Stimulated activated naive CD8-positive, alpha-beta T cell treated with anti-CD3 and anti-CD28 coated beads, Interleukin-15, amount 100 ng/mL, for 72 hours (primary cell): ENCODE measurements around the gene DTHD1.

ENCODE experiments used
- ATAC-seq: fragments of 150-1000 bp; cut with Tn5 transposase; 2 replicates; pipeline ENCODE4 v1.10.0; 2021; ENCODE audit warnings: mild to moderate bottlenecking, moderate library complexity
- DNase-seq, 2 donors: peaks; one replicate each; pipeline ENCODE4 v3.0.0; 2021 to 2022
- H3K27ac Mint-ChIP-seq, 2 donors: one replicate each; pipeline ENCODE4 v1.8.0; 2022; ENCODE audit warnings: mild to moderate bottlenecking in 2 of 2, mixed read lengths in 2 of 2, moderate library complexity in 2 of 2
- H3K27me3 Mint-ChIP-seq: one replicate; pipeline ENCODE4 v1.8.0; 2022; ENCODE audit warnings: mixed read lengths
- H3K4me1 Mint-ChIP-seq: one replicate; pipeline ENCODE4 v1.8.0; 2022; ENCODE audit warnings: mild to moderate bottlenecking, mixed read lengths
- H3K4me3 Mint-ChIP-seq, 2 donors: one replicate each; pipeline ENCODE4 v1.8.0; 2022; ENCODE audit warnings: mild to moderate bottlenecking in 2 of 2, mixed read lengths in 2 of 2, moderate library complexity in 1 of 2
- H3K9me3 Mint-ChIP-seq, 2 donors: one replicate each; pipeline ENCODE4 v1.8.0; 2022; ENCODE audit warnings: mixed read lengths in 2 of 2

Gene DTHD1

DNA sequence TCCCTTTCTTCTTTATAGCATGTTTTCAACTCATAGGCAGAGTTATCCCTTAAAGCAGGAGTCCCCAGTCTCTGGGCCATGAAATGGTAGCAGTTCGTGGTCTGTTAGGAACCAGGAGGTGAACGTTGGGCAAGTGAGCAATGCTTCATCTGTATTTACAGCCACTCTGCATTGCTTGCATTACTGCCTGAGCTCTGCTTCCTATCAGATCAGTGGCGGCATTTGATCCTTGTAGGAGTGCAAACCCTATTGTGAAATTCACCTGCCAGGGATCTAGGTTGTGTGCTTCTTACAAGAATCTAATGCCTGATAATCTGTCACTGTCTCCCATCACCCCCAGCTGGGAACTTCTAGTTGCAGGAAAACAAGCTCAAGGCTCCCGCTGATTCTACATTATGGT, 39.8 kb downstream of the DTHD1 start:
- ATAC-seq (no peak), DNase-seq (no peak)
- Mint-ChIP-seq H3K27ac (peak overlapping the region; percentile 63 to 86), H3K4me1 (peaks cover 81% of the 10 kb centered on the region), H3K27me3 (no peaks in the 10 kb centered on the region), H3K4me3 (peak overlapping the region; percentile 6 to 58), H3K9me3 (no peaks in the 10 kb centered on the region)

DNA sequence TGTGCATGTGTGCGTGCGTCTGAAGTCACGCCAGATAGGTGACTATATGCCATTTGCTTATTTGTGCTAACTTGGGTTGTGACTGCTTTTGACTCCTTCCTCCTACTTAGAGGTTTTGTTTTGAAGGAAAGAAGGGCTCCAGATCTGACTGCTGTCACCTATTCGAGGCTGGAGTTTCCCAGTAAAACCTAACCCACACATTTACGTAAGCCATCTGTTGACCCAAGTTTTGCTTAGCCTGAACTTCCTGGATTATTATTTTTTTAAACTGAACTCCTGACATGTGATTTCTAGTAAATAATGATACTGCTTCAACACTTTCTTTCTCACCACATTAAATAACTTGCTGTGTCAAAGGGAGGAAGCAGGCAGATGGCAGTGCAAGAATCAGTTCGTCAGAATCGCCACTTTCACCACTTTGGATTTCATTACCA, 41.5 kb downstream of the DTHD1 start:
- Mint-ChIP-seq H3K27me3 (no peaks in the 10 kb centered on the region), H3K4me3 (peak overlapping the region; percentile 9 to 58), H3K9me3 (no peaks in the 10 kb centered on the region), H3K4me1 (peaks cover 86% of the 10 kb centered on the region), H3K27ac (peak overlapping the region; percentile 88 to 96)
- peak; percentile 89 for ATAC-seq
- peak; percentile 61 to 68 for DNase-seq

DNA sequence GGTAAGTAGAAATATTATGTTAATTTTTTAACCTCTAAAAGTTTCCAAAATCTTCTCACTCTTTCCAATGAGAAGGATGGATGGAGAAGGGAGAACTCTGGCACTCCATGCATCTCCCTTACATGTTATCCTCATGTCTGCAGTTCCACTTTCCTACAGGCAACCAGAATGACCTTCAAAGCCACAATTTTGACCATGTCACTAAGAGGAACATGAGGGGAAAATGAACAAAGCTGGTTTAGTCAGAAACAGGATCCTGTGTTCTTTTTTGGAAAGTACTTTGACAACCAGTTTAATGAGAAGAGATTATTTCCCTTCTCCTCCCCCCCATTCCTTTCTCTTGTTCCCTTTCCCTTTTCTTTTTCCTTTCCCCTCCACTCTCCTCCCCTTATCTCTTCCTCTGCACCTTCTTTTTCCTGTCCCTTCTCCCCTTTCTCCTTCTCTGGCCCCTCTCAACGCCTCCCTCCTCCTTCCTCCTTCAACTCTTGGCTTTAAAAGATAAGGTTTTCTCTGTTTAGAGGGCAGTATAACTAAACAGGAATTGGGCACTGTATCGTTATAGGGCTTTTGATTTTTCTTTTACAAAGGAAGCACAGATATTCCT, 42.5 kb downstream of the DTHD1 start:
- no peaks in the 10 kb centered on the region for H3K27me3 Mint-ChIP-seq
- H3K4me3 Mint-ChIP-seq, result peak overlapping the region; percentile 58 to 67
- ATAC-seq (no peak), DNase-seq (no peak)
- peaks cover 83% of the 10 kb centered on the region for H3K4me1 Mint-ChIP-seq
- no peaks in the 10 kb centered on the region for H3K9me3 Mint-ChIP-seq
- H3K27ac Mint-ChIP-seq, result peak overlapping the region; percentile 88 to 96

DNA sequence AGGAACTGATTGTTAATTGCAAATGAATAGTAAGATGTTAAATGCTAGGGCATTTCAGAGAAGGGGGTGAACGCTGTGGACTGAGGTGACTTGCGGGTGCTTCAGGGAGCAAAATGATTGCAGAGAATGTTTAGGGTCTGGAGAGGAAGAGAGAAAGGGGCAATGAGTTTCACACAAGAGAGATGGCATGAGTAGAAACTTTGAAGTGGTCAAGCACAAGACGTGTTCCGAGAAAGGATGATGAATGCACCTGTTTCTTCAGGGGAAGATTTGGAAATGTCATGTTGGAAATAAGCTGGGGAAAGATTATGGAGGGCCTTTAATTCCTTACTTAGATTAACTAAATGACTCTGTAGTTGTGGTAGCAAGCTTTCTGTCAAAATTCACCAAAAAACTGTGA, 43.4 kb downstream of the DTHD1 start:
- H3K27ac Mint-ChIP-seq, result peak overlapping the region; percentile 28 to 82
- DNase-seq (no peak), ATAC-seq (no peak)
- H3K9me3 Mint-ChIP-seq, result no peaks in the 10 kb centered on the region
- H3K27me3 Mint-ChIP-seq, result no peaks in the 10 kb centered on the region
- peak overlapping the region; percentile 40 to 66 for H3K4me3 Mint-ChIP-seq
- peaks cover 74% of the 10 kb centered on the region for H3K4me1 Mint-ChIP-seq

DNA sequence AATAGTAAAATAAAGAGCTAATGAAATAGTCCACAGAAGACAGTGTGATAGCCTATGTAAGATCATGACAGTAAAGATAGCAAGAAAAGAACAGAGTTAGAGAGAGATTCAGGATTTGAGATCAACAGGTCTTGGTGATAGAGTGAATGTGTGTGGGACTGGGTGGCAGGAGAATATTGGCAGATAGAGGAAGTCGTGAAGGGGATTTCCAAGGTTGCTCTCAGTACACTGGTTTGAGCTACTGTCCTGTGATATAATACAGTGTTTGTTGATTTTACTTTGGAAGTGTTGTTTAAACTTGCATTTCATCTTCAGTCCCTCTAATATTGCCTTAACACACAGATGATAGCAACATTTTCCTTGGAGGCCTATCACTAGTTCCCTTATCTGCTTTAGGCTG, 44.1 kb downstream of the DTHD1 start:
- H3K9me3 Mint-ChIP-seq, result no peaks in the 10 kb centered on the region
- no peaks in the 10 kb centered on the region for H3K27me3 Mint-ChIP-seq
- no peak for DNase-seq
- peak; percentile 62 for ATAC-seq
- H3K4me3 Mint-ChIP-seq, result peak overlapping the region; percentile 19 to 66
- peak overlapping the region; percentile 28 to 88 for H3K27ac Mint-ChIP-seq
- peaks cover 67% of the 10 kb centered on the region for H3K4me1 Mint-ChIP-seq

DNA sequence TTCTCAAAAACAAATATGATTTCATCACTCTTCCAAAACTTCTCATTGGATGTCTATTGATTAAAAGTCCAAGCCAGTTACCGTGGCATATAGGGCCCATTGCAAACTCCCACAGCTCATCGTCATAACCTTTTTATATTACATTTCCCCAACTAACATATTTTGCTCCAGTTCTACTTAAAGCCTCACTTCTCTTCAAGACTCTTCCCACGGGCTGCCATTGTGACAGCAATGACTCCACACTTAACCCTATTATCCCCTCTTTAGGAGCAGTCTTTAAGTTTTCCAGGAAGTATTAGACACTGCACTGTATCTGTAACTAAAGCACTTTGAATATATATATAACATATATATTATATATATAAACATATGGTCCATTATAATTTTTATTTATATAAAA, 44.5 kb downstream of the DTHD1 start:
- H3K27ac Mint-ChIP-seq, result peak overlapping the region; percentile 28 to 88
- H3K9me3 Mint-ChIP-seq, result no peaks in the 10 kb centered on the region
- ATAC-seq (no peak), DNase-seq (no peak)
- H3K4me3 Mint-ChIP-seq, result peak overlapping the region; percentile 19 to 66
- H3K4me1 Mint-ChIP-seq, result peaks cover 63% of the 10 kb centered on the region
- no peaks in the 10 kb centered on the region for H3K27me3 Mint-ChIP-seq

DNA sequence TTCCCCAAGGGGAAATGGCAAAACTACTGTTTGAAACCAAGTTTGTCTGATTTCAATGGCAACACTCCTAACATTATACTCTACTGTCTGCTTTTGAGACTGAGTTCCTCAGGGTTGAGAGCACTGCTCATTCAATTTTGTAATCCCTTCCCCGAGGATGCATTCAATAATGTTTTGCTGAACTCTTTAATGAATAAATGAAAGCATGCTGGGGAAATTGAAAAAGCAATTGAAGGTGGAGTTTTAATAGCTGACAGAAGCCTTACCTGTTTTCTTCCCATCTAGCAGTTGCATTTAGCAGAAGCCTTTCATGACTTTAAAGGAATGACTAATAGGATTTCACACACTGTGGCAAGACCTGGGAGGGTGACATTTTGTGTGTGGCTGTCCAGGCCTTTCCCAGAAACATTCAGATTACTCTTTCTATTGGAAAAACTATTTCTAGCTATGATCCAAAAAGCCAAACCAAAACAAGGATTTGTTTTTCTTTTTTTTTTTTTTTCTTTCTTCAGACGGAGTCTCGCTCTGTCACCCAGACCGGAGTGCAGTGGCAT, 45.1 kb downstream of the DTHD1 start:
- H3K9me3 Mint-ChIP-seq, result no peaks in the 10 kb centered on the region
- ATAC-seq, result no peak
- H3K4me3 Mint-ChIP-seq, result no peak overlapping the region
- H3K4me1 Mint-ChIP-seq, result peaks cover 56% of the 10 kb centered on the region
- no peaks in the 10 kb centered on the region for H3K27me3 Mint-ChIP-seq
- DNase-seq, result no peak
- peak overlapping the region; percentile 72 to 78 for H3K27ac Mint-ChIP-seq

DNA sequence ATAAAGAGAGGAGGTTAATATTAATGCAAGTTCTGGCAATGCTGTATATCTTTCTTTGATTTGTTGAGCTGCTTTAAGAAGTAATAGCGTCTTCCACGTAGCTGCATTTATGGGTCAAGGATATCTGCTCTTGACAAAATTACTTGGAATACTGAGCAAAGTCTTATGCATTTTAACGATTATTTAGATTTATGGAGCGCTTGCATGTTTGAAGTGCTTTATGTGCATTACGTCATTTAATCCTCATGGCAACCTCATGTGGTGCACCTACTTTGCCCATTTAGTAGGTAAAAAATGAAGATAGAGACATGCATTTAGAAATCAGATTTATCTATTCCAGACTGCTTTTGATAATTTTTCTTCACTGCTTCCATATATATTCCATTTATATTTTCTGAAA, 46.0 kb downstream of the DTHD1 start:
- ATAC-seq (no peak), DNase-seq (no peak)
- H3K4me3 Mint-ChIP-seq, result no peak overlapping the region
- peaks cover 51% of the 10 kb centered on the region for H3K4me1 Mint-ChIP-seq
- H3K9me3 Mint-ChIP-seq, result no peaks in the 10 kb centered on the region
- H3K27me3 Mint-ChIP-seq, result no peaks in the 10 kb centered on the region
- H3K27ac Mint-ChIP-seq, result no peak overlapping the region

DNA sequence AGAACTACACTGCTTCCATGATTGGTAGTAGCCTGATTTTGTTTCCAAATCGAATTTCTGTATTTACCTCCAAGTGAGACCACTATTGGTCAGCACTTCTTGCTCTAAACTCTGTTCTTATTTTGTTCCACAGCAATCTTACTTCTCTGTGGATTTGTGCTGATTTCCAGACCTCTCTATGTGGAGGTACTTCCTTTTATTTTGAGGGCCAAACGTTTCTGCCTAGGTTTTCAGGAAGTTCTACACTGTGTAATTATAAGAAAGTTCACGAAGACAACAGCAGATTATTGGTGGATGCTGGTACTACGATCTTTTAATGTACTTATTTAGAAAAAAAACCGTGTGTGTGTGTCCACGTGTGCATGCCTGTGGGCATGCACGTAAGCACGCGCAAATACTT, 46.7 kb downstream of the DTHD1 start:
- Mint-ChIP-seq H3K4me1 (peaks cover 51% of the 10 kb centered on the region), H3K27ac (no peak overlapping the region)
- no peak for ATAC-seq

DNA sequence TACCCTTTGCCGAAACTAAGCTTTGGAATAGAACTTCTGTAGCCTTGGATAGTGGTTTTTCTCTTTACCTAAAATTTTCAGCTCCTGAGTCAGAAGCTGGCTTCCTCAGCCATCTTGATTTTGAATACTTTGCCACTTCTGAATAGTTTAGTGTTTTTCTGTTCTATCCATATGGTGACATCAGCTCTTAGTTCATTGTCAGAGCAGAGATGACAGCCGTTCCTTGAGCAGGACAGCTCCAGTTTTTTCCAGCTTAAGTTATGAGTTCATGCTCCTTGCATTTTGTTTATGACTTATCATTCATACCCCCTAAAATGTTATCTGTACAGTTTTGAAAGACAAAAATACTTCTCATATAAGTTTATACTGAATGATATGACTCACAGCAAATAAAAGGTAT, 47.8 kb downstream of the DTHD1 start:
- Mint-ChIP-seq H3K27me3 (no peaks in the 10 kb centered on the region), H3K27ac (no peak overlapping the region), H3K9me3 (no peaks in the 10 kb centered on the region), H3K4me3 (no peak overlapping the region), H3K4me1 (peaks cover 46% of the 10 kb centered on the region)
- ATAC-seq (no peak), DNase-seq (no peak)

More for the DNA sequence above, 46.7 kb downstream of the DTHD1 start:
- Mint-ChIP-seq H3K27me3 (no peaks in the 10 kb centered on the region), H3K9me3 (no peaks in the 10 kb centered on the region), H3K4me3 (no peak overlapping the region)
- DNase-seq, result no peak

DNA sequence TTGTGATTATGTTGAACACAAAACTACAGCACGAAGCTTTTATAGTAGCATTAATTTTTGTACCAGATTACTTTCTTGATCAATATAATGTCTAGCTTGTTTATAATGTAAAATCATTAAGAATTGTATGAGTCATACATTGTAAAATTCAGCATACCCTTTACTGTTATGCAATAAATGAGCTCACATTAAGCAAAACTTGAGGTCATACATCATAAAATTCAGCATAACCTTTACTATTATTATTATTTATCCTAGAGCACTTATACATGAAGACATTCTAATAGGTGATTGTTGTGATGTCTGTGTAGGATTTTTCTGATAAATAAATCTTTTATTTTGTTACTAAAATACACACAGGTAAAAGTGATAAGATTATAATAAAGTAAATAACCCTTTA, 49.4 kb downstream of the DTHD1 start:
- DNase-seq (no peak), ATAC-seq (no peak)
- peaks cover 30% of the 10 kb centered on the region for H3K4me1 Mint-ChIP-seq
- H3K27me3 Mint-ChIP-seq, result no peaks in the 10 kb centered on the region
- H3K9me3 Mint-ChIP-seq, result no peaks in the 10 kb centered on the region
- H3K27ac Mint-ChIP-seq, result no peak overlapping the region
- no peak overlapping the region for H3K4me3 Mint-ChIP-seq

DNA sequence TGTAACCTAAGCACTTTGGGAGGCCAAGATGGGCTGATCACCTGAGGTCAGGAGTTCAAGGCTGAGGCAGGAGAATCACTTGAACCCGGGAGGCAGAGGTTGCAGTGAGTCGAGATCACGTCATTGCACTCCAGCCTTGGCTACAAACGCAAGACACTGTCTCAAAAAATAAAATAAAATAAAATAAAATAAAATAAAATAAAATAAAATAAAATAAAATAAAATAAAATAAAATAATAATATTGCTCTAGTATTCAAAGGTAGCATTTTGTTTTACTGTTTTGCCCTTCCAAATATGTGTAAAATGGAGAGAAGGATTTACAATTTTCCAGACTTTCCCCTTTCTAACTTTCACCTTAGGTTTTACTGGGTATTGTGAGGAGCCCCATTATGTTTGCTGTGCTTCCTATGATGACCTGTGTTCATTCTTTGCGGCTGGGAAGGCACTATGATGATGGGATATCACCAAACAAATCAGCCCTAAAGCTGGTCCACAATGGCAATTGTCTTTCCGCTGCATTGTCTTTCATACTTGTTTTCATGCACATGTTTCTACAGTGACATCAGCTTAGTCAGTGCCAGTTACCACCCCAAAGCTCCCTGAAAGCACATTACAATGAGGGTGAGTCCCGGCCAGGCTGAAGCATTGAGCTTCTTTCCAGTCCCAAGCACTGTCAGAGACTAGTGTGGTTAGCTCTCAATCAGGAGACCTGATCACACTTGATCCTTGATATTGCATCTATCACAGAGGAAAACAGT, 50.8 kb downstream of the DTHD1 start:
- no peak for DNase-seq
- Mint-ChIP-seq H3K27ac (peak overlapping the region in 1 of 2 donors; percentile 35), H3K9me3 (no peaks in the 10 kb centered on the region), H3K4me1 (peaks cover 24% of the 10 kb centered on the region), H3K27me3 (no peaks in the 10 kb centered on the region), H3K4me3 (no peak overlapping the region)
- ATAC-seq, result peak; percentile 71

DNA sequence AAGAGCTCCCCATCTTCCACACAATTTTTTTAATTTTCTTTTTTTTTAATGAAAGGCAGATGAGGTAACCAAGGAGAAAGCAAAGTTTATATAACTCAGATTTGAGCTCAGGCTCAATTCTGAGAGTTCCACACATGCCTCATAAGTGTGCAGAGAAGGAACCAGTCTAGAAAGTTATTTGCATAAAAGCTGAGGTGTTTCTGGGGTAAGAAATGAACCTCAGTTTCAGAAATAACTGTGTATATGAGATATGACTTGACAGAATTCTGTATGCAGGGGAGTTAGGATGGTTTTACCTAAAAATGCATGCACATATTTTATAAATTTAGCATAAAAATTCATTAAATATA, 51.3 kb downstream of the DTHD1 start:
- no peaks in the 10 kb centered on the region for H3K27me3 Mint-ChIP-seq
- no peak for DNase-seq
- peak; percentile 83 for ATAC-seq
- no peak overlapping the region for H3K4me3 Mint-ChIP-seq
- peaks cover 24% of the 10 kb centered on the region for H3K4me1 Mint-ChIP-seq
- no peaks in the 10 kb centered on the region for H3K9me3 Mint-ChIP-seq
- peak overlapping the region in 1 of 2 donors; percentile 35 for H3K27ac Mint-ChIP-seq

DNA sequence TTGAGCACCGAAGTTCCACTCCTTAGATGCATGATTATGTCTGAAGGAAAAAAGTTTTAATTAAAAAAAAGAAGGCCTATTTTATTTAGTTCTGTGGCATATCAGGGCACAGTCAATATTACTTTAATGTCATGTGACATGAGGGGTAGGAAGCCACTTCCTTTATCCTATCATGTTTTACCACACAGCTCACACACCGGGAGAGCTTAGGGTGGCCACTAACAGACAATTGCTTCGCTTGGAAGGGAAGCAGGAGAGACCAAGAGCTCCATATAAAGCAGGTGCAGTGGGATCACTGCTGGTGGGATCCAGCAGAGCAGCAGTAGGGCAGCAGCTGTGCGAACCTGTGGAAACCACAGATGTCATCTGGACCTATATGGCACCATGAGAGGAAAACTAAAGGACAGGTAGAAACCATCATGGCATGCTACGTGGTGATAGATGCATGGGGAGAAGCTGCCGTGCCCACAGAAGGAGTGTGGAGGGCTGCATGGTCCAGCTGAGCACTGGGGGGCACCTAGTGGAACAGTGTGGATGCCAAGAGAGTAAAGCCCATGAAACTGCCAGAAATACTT, 52.0 kb downstream of the DTHD1 start:
- H3K4me3 Mint-ChIP-seq, result peak overlapping the region in 1 of 2 donors; percentile 44
- DNase-seq (no peak), ATAC-seq (peak; percentile 34)
- H3K4me1 Mint-ChIP-seq, result peaks cover 24% of the 10 kb centered on the region
- no peaks in the 10 kb centered on the region for H3K27me3 Mint-ChIP-seq
- no peaks in the 10 kb centered on the region for H3K9me3 Mint-ChIP-seq
- no peak overlapping the region for H3K27ac Mint-ChIP-seq

DNA sequence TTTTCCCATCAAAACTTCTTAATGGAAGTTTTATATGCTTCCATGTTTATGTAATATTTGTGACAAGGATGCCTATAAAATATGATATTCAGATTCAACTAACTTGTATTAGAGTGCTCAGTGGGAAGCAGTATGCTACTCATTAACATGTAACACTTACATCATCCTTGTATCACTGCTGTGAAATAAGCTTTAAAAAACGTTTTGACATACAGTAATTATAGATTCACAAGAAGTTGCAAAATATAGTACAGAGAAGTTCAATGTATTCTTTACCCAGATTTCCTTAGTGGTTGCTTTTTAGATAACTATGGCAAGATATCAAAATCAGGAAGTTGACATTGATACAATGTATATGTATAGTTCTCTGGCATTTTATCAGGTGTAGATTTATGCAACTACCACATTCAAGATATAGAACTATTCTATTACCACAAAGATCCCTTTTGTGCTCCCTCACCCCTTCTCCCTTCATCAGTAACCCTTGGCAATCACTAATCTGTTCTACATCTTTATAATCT, 56.3 kb downstream of the DTHD1 start:
- Mint-ChIP-seq H3K27me3 (no peaks in the 10 kb centered on the region), H3K4me1 (peaks cover 18% of the 10 kb centered on the region), H3K27ac (no peak overlapping the region), H3K9me3 (no peaks in the 10 kb centered on the region), H3K4me3 (no peak overlapping the region)
- ATAC-seq (no peak), DNase-seq (no peak)

DNA sequence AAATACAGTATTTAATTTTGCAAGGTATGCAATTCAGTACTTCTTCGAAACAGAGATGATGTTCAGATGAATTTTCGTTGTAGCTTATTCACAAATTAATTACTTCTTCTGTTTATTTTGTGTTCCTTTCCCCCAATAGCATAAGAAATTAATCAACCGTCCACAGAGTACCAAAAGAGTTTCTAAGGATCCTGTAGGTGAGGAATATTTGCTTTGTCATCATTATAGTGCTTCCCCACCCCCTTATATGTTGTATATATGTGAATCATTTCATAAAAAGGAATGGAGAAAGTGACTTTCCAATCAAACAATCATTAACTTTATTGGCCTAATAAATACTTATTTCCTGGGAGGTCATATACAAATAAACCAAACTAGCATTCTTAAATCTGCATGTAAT, 57.6 kb downstream of the DTHD1 start:
- peaks cover 8% of the 10 kb centered on the region for H3K4me1 Mint-ChIP-seq
- no peaks in the 10 kb centered on the region for H3K9me3 Mint-ChIP-seq
- no peak overlapping the region for H3K27ac Mint-ChIP-seq
- H3K4me3 Mint-ChIP-seq, result no peak overlapping the region
- DNase-seq (no peak), ATAC-seq (no peak)
- no peaks in the 10 kb centered on the region for H3K27me3 Mint-ChIP-seq
